Spleen (tissue), 11 donors: ENCODE measurements around the gene UTS2B. TPM values are rescaled to one million over a fixed set of nuclear protein-coding genes. Genes with fewer than 3 reads are reported as not detected.

ENCODE experiments used
- DNase-seq: peaks from one replicate; pipeline ENCODE4 v3.0.0-alpha.2; 2020
- H3K27ac ChIP-seq, 8 donors: fragments of 200-600 bp; sonication (generic) in 7 of 8; 1 replicate in 4 of 8; 2 replicates in 4 of 8; pipeline versions ENCODE4 v1.5.0 to v1.8.0; 2016 to 2021; ENCODE audit warnings: inconsistent platforms in 4 of 8, mild to moderate bottlenecking in 4 of 8, moderate library complexity in 1 of 8
- H3K27me3 ChIP-seq, 7 donors: fragments of 200-600 bp; sonication (generic) in 6 of 7; replicated peaks in 1 of 7; 1 replicate in 4 of 7; 2 replicates in 3 of 7; pipeline versions ENCODE4 v1.5.0 to v1.8.0; 2016 to 2021; ENCODE audit warnings: inconsistent platforms in 3 of 7, mild to moderate bottlenecking in 1 of 7
- H3K36me3 ChIP-seq, 6 donors: fragments of 200-600 bp; sonication (generic) in 5 of 6; 1 replicate in 4 of 6; 2 replicates in 2 of 6; pipeline versions ENCODE4 v1.5.0 to v1.8.0; 2016 to 2021; ENCODE audit warnings: inconsistent platforms in 2 of 6
- H3K4me1 ChIP-seq, 6 donors: fragments of 200-600 bp; sonication (generic) in 5 of 6; 1 replicate in 3 of 6; 2 replicates in 3 of 6; pipeline versions ENCODE4 v1.5.0 to v1.8.0; 2016 to 2021; ENCODE audit warnings: inconsistent platforms in 3 of 6
- H3K4me3 ChIP-seq, 8 donors: fragments of 200-600 bp; sonication (generic) in 7 of 8; 1 replicate in 4 of 8; 2 replicates in 4 of 8; pipeline versions ENCODE4 v1.5.0 to v1.8.0; 2016 to 2021; ENCODE audit warnings: inconsistent platforms in 4 of 8, mild to moderate bottlenecking in 4 of 8, moderate library complexity in 2 of 8
- H3K9me3 ChIP-seq, 8 donors: fragments of 200-600 bp; sonication (generic) in 7 of 8; 1 replicate in 4 of 8; 2 replicates in 4 of 8; pipeline versions ENCODE4 v1.5.0 to v1.8.0; 2016 to 2021; ENCODE audit warnings: inconsistent platforms in 4 of 8
- CTCF ChIP-seq, 11 experiments: fragments of 200-600 bp in 7 of 11; fragments of 450-650 bp in 4 of 11; sonication (generic) in 4 of 11; IDR thresholded peaks in 8 of 11; conservative IDR thresholded peaks in 3 of 11; 1 replicate in 7 of 11; 2 replicates in 4 of 11; pipeline versions ENCODE4 v1.4.0 to v1.8.0; 2016 to 2021; ENCODE audit warnings: antibody characterized with exemption in 11 of 11, inconsistent platforms in 4 of 11, mild to moderate bottlenecking in 1 of 11
- POLR2A ChIP-seq, 3 donors: fragments of 450-650 bp; IDR thresholded peaks; one replicate each; pipeline ENCODE4 v1.5.1; 2017; ENCODE audit warnings: antibody characterized with exemption in 3 of 3, mild to moderate bottlenecking in 1 of 3
- POLR2AphosphoS5 ChIP-seq, 3 donors: sonication (generic); formaldehyde crosslinking; IDR thresholded peaks; one replicate each; pipeline ENCODE4 v1.5.1; 2017; ENCODE audit warnings: antibody characterized with exemption in 3 of 3
- WGBS, 5 donors: extraction: QIAGEN DNeasy Blood & Tissue Kit in 3 of 5; methylation state at CpG; one replicate each; pipeline versions ENCODE4 v1.1.5 to v1.1.7; 2013 to 2018; 5-methylcytosine and 5-hydroxymethylcytosine counted together
- intact Hi-C: fragments of 100-400 bp; cut with DNase I; formaldehyde crosslinking; loops from one replicate; pipeline ENCODE4 v1.15.0; 2023; ENCODE audit warnings: low total_unique reads
- polyA plus RNA-seq, 3 donors: library from polyadenylated mRNA; stranded (reverse); fragments of 200-250 nt; gene quantifications; one replicate each; pipeline ENCODE4 v1.2.1, GENCODE V29; 2013
- total RNA-seq, 7 donors: library from RNA; depleted of rRNA in 3 of 7; stranded (reverse); fragments of >200 nt in 3 of 7; fragmentation: NEBNext Ultra II Directional in 4 of 7; extraction: Animal tissue kit (Norgen Biotek cat#: 25700) in 4 of 7; gene quantifications; one replicate each; pipeline versions ENCODE4 v1.1.0 to v1.2.1, GENCODE V29; 2016 to 2021
- donor health status: healthy with polysubstance abuse.
- donor health status: DM: no; HTN: no; CAD: no; lungs with moderate emphysema.
- donor health status: DM: no; HTN: no; CAD: no.
- donor health status: Bipolar disorder and iron deficiency.
- donor health status: healthy.
- donor health status: DM: no; HTN: no; CAD: no.
- donor health status: DM: yes; HTN: yes; CAD: no.

The UTS2B gene
- total and polyA plus RNA-seq, 10 donors, result 0.20 to 3.2 (median 0.54) TPM; not detected in 1

- no peaks in the 10 kb centered on the region for H3K9me3 ChIP-seq
- H3K4me1 ChIP-seq, result peaks cover 0 to 12% (median 6%) of the 10 kb centered on the region in 6 donors
- no peak overlapping the region for H3K4me3 ChIP-seq
- intact Hi-C loops, result no loop called here
- H3K27me3 ChIP-seq, result no peaks in the 10 kb centered on the region
- no peaks in the 10 kb centered on the region for H3K36me3 ChIP-seq
- no peak for DNase-seq
- no peak overlapping the region for H3K27ac ChIP-seq
- TF ChIP-seq POLR2A (IDR thresholded peaks at IDR 0.05), result no peak
- TF ChIP-seq CTCF (IDR thresholded peaks at IDR 0.05 in 8 of 11, conservative IDR thresholded peaks at IDR 0.05 in 3 of 11), result no peak
- TF ChIP-seq POLR2AphosphoS5 (IDR thresholded peaks at IDR 0.05), result no peak
- WGBS, 5 donors, result 81 to 86% (median 83%) methylated on average over 3 of the region's 3 CpGs
Observed at GRCh38 chr3:191236646-191237045, 93.7 kb downstream of the UTS2B start.

GRCh38 chr3:191235331-191236314 is 94.7 kb downstream of the UTS2B start:
- H3K4me3 ChIP-seq, result no peak overlapping the region
- no peak for TF ChIP-seq POLR2A (IDR thresholded peaks at IDR 0.05)
- no peak for TF ChIP-seq CTCF (IDR thresholded peaks at IDR 0.05 in 8 of 11, conservative IDR thresholded peaks at IDR 0.05 in 3 of 11)
- TF ChIP-seq POLR2AphosphoS5 (IDR thresholded peaks at IDR 0.05), result no peak
- 58 to 70% (median 60%) methylated on average over 4 of the region's 4 CpGs for WGBS, 5 donors

GRCh38 chr3:191234216-191234615 is 96.1 kb downstream of the UTS2B start:
- intact Hi-C loops, result no loop called here

More at GRCh38 chr3:191235331-191236314, 94.7 kb downstream of the UTS2B start:
- peaks cover 0 to 12% (median 6%) of the 10 kb centered on the region in 6 donors for H3K4me1 ChIP-seq
- H3K27ac ChIP-seq, result no peak overlapping the region
- intact Hi-C loops, result no loop called here
- no peak for DNase-seq
- no peaks in the 10 kb centered on the region for H3K27me3 ChIP-seq
- no peaks in the 10 kb centered on the region for H3K9me3 ChIP-seq
- H3K36me3 ChIP-seq, result no peaks in the 10 kb centered on the region

More at GRCh38 chr3:191234216-191234615, 96.1 kb downstream of the UTS2B start:
- Histone ChIP-seq H3K27ac (no peak overlapping the region), H3K36me3 (no peaks in the 10 kb centered on the region), H3K9me3 (no peaks in the 10 kb centered on the region), H3K4me3 (no peak overlapping the region), H3K4me1 (peaks cover 0 to 5% (median 0%) of the 10 kb centered on the region in 6 donors), H3K27me3 (no peaks in the 10 kb centered on the region)
- 92 to 97% (median 96%) methylated on average over 9 of the region's 9 CpGs for WGBS, 5 donors
- TF ChIP-seq POLR2AphosphoS5 (IDR thresholded peaks at IDR 0.05), result no peak
- TF ChIP-seq CTCF (IDR thresholded peaks at IDR 0.05 in 8 of 11, conservative IDR thresholded peaks at IDR 0.05 in 3 of 11), result no peak
- no peak for TF ChIP-seq POLR2A (IDR thresholded peaks at IDR 0.05)
- DNase-seq, result no peak
